Measurements from ENCODE around the gene CLIC4.

- TF ChIP-seq TAF1 (IDR thresholded peaks at IDR 0.05; ENCODE audit: low read depth, low read length) = no peak
- TF ChIP-seq POLR2AphosphoS5 (IDR thresholded peaks at IDR 0.05; ENCODE audit: low read depth, low read length) = no peak
- TF ChIP-seq POLR2A (IDR thresholded peaks at IDR 0.05; ENCODE audit: low read depth, low read length) = no peak
- TF ChIP-seq SPI1 (IDR thresholded peaks at IDR 0.05; ENCODE audit: low read depth, low read length) = no peak
These were observed 77.6 kb downstream of the CLIC4 start for GRCh38 chr1:24822887-24823286.
